Neural crest cell (in vitro differentiated cells): Measurements from ENCODE around the gene DNAAF5. TPM values are rescaled to one million over a fixed set of nuclear protein-coding genes. Genes with fewer than 3 reads are reported as not detected.

Experiments
- DNase-seq: peaks from one replicate; pipeline ENCODE4 v3.0.0; 2021; ENCODE audit warnings: low read depth, mixed read lengths, low spot score
- H3K27ac Mint-ChIP-seq: one replicate; pipeline ENCODE4 v1.8.0; 2021; ENCODE audit warnings: mild to moderate bottlenecking, mixed read lengths; ENCODE audit not compliant: unreplicated experiment
- H3K27me3 Mint-ChIP-seq: 2 replicates; pipeline ENCODE4 v1.8.0; 2021; ENCODE audit warnings: low read depth, mild to moderate bottlenecking, mixed read lengths
- H3K36me3 Mint-ChIP-seq: 2 replicates; pipeline ENCODE4 v1.8.0; 2021; ENCODE audit warnings: low read depth, mild to moderate bottlenecking, mixed read lengths
- H3K4me1 Mint-ChIP-seq: 2 replicates; pipeline ENCODE4 v1.8.0; 2021; ENCODE audit warnings: mixed read lengths
- H3K4me3 Mint-ChIP-seq: one replicate; pipeline ENCODE4 v1.8.0; 2021; ENCODE audit warnings: mild to moderate bottlenecking, mixed read lengths
- H3K9me3 Mint-ChIP-seq: 2 replicates; pipeline ENCODE4 v1.8.0; 2021; ENCODE audit warnings: mixed read lengths
- total RNA-seq: library from RNA; stranded (reverse); gene quantifications from 2 replicates; pipeline ENCODE4 v1.2.1, GENCODE V29; 2021
- TF ChIP-seq, protein P1 (sequence below): fragments of 200-600 bp; sonication (generic); conservative IDR thresholded peaks from 2 replicates; pipeline ENCODE4 v1.5.0; 2021; ENCODE audit warnings: antibody characterized with exemption, mild to moderate bottlenecking

DNAAF5 gene
- total RNA-seq, 1 donor from 2014 or later, result 54.2 TPM

GRCh38 chr7:728602-729001 is 2.1 kb downstream of the DNAAF5 start:
- Mint-ChIP-seq H3K27me3 (no peaks in the 10 kb centered on the region), H3K36me3 (peaks cover 36% of the 10 kb centered on the region), H3K27ac (no peak overlapping the region), H3K4me3 (peak overlapping the region; percentile 94), H3K9me3 (peaks cover 14% of the 10 kb centered on the region), H3K4me1 (peaks cover 21% of the 10 kb centered on the region)
- DNase-seq, result no peak
- TF ChIP-seq, protein P1, sequence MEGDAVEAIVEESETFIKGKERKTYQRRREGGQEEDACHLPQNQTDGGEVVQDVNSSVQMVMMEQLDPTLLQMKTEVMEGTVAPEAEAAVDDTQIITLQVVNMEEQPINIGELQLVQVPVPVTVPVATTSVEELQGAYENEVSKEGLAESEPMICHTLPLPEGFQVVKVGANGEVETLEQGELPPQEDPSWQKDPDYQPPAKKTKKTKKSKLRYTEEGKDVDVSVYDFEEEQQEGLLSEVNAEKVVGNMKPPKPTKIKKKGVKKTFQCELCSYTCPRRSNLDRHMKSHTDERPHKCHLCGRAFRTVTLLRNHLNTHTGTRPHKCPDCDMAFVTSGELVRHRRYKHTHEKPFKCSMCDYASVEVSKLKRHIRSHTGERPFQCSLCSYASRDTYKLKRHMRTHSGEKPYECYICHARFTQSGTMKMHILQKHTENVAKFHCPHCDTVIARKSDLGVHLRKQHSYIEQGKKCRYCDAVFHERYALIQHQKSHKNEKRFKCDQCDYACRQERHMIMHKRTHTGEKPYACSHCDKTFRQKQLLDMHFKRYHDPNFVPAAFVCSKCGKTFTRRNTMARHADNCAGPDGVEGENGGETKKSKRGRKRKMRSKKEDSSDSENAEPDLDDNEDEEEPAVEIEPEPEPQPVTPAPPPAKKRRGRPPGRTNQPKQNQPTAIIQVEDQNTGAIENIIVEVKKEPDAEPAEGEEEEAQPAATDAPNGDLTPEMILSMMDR, result no peak

DNA sequence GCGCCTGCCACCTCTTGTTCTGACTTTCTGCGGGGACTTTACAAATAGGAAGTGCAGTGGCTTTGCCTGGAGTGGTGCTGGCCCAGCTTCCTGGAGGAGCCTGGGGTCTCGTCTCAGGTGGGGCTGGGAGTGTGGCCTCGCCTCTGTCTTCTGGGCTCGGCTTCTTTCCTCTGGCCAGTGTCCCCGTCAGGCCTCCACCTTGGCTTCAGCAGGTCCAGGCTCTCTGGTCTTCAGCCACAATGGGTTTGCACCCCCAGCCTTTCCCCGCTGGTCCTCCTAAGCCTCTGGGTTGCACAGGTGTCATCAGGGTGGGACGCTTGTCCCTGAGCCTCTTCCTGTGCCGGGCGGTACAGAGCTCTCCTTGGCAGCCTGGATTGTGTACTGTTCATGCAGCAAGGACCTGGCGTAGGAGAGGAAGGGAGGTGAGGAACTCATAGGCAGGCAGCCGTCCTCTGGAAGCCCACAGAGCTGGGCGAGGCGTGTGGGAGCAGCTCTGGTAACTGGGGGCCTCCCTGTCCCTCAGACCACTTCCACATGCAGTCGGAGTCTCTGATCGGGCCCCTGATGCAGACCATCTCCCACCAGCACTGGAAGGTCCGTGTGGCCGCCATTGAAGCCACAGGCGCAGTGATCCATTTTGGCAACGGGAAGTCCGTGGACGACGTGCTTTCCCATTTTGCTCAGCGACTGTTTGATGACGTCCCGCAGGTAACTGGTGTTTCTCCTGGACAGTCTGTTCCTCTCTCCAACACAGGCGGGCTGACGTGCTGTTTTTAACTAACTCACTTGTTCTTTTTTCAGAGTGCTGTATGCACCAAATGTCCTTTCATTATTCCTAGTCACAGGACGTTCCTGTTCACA is 2.9 kb downstream of the DNAAF5 start:
- H3K4me3 Mint-ChIP-seq, result peak overlapping the region; percentile 83
- peaks cover 21% of the 10 kb centered on the region for H3K4me1 Mint-ChIP-seq
- TF ChIP-seq, protein P1, result no peak
- peaks cover 28% of the 10 kb centered on the region for H3K36me3 Mint-ChIP-seq
- H3K27me3 Mint-ChIP-seq, result no peaks in the 10 kb centered on the region
- peaks cover 7% of the 10 kb centered on the region for H3K9me3 Mint-ChIP-seq
- H3K27ac Mint-ChIP-seq, result no peak overlapping the region
- no peak for DNase-seq

DNA sequence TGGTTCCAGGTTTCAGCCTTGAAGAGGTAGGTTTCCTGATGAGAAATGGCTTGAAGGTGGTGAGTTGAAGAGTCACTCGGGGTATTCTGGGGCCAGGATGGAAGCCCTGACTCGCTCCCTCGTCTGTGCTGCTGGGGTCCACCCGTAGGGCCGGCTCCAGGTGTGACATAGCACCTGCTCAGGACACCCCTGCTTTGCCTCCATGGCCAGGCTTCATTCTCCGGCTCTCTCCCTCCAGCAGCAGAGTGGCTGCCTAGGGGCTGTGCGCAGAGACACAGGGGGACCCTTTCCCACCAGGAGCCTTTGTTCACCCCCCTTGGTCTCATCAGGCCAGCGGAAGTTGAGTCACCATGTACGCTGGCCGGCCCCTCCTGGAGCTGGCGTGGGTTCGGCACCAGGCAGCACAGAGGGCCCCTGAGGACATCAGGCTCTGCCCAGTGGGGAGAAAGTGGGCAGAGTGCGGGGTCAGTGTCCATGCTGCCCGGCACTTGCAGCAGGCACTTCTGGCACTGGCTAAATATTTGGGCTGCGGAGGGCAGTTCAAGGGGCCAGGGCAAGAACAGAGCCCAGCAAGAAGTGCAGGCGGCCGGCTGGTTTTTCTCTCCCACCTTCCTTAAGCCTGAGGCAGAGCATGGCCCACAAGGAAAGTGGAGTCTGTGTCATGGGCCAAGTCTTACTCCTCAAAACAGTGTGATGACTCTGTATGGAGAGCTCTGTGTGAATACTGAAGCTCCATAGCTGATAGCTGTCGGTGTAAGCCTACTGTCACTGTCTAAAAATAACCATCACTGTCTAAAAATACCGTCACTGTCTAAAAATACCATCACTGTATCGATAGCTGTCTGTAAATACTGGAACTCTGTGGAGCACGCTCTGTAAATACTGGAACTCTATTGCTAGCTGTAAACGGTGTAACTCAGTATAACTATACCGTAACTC is 4.3 kb downstream of the DNAAF5 start:
- peaks cover 16% of the 10 kb centered on the region for H3K36me3 Mint-ChIP-seq
- no peaks in the 10 kb centered on the region for H3K27me3 Mint-ChIP-seq
- no peak for DNase-seq
- TF ChIP-seq, protein P1, result no peak
- H3K4me3 Mint-ChIP-seq, result peak overlapping the region; percentile 58
- peaks cover 17% of the 10 kb centered on the region for H3K4me1 Mint-ChIP-seq
- peaks cover 2% of the 10 kb centered on the region for H3K9me3 Mint-ChIP-seq
- no peak overlapping the region for H3K27ac Mint-ChIP-seq

- Mint-ChIP-seq H3K27ac (no peak overlapping the region), H3K4me3 (peak overlapping the region; percentile 58), H3K9me3 (no peaks in the 10 kb centered on the region), H3K36me3 (peaks cover 13% of the 10 kb centered on the region), H3K27me3 (no peaks in the 10 kb centered on the region), H3K4me1 (peaks cover 13% of the 10 kb centered on the region)
- DNase-seq, result no peak
- TF ChIP-seq, protein P1, result no peak
These were observed 5.1 kb downstream of the DNAAF5 start for GRCh38 chr7:731440-732085.

GRCh38 chr7:732094-732541 is 5.6 kb downstream of the DNAAF5 start:
- DNase-seq, result no peak
- Mint-ChIP-seq H3K27ac (no peak overlapping the region), H3K9me3 (no peaks in the 10 kb centered on the region), H3K36me3 (peaks cover 13% of the 10 kb centered on the region), H3K27me3 (no peaks in the 10 kb centered on the region), H3K4me1 (peaks cover 13% of the 10 kb centered on the region), H3K4me3 (peak overlapping the region; percentile 26)
- TF ChIP-seq, protein P1, result no peak
